ENCODE data around the gene EVC.

Gene EVC

DNA sequence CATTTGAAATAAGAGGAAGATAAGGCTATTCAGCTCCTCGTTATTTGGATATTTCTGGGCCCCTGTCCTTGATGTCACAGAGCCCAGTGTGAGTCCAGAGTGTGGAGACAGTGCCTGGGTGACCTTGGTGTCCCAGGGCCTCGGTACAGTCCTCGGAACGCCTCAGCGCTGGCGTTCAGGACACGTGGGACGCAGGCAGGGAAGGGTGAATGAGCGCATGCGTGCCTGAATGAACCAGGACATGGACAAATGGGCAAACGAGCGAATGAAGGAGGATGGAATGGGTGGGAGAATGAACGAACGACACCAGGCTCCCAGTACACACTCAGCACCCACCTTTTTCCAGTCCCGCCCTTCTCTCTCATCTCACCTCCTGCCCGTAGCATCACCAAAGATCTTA, 44.2 kb downstream of the EVC start:
- DNase-seq (ENCODE audit: low read depth in 2 of 2, low spot score in 1 of 2) = no peak

GRCh38 chr4:5755679-5756078, 44.7 kb downstream of the EVC start:
- DNase-seq (ENCODE audit: low read depth in 2 of 2, low spot score in 1 of 2) = no peak

DNA sequence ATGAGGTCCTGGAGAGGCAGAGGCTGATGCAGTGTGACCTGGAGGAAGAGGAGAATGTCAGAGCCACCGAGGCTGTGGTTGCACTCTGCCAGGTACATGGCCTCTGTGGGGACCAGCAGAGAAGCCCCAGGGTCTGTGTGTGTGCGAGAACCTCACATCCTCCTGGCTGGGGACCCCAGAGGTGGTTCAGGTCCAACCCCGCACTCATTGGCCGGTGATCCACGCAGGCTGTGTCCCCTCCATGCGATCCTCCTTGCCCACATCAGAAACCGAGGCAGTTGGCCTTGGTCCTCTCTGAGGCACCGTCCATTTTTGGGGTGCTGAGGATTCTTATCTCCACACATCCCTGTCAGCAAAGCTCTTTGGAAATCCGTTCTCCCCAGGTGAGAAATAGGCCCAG, 45.3 kb downstream of the EVC start:
- no peak for DNase-seq (ENCODE audit: low read depth in 2 of 2, low spot score in 1 of 2)

GRCh38 chr4:5757091-5757490, 46.1 kb downstream of the EVC start:
- no peak for DNase-seq (ENCODE audit: low read depth in 2 of 2, low spot score in 1 of 2)

GRCh38 chr4:5757536-5757935, 46.5 kb downstream of the EVC start:
- DNase-seq (ENCODE audit: low read depth in 2 of 2, low spot score in 1 of 2) = no peak

GRCh38 chr4:5757954-5758353, 47.0 kb downstream of the EVC start:
- no peak for DNase-seq (ENCODE audit: low read depth in 2 of 2, low spot score in 1 of 2)

- DNase-seq (ENCODE audit: low read depth in 2 of 2, low spot score in 1 of 2) = peak in 1 of 2 donors; percentile 7
Measured at GRCh38 chr4:5758741-5759140, 47.7 kb downstream of the EVC start.

DNA sequence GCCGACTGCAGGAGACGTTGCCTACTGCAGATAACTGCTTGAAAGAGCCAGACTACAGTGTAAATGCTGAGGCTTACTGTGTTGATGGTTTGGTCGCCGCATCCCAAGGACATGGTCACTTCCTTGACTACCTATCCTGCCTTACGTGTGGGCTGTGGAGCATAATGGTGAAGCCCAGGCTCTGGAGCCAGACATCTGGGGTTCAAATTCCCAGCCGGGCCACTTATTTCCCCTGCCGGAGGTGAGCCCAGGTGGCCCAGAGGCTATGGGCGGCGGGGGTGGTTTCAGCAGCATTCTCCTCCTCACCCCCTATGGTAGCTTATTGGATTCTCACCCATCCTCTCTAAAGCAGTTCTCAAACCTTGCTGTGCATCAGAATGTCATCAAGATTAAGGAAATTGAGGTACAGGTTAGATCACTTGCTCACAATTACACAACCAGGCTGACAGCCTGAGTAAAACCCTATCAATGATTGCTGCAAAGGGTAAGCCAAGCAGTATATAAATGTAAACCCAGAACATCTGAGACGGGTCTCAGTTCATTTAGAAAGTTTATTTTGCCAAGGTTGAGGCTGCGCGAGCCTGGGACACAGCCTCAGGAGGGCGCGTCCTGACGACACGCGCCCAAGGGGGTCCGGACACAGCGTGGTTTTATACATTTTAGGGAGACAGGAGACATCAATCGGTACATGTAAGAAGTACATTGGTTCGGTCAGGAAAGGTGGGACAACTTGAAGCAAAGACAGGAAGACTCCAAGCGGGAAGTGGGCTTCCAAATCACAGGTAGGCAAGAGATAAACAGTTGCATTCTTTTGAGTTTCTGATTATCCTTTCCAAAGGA, 48.5 kb downstream of the EVC start:
- no peak for DNase-seq (ENCODE audit: low read depth in 2 of 2, low spot score in 1 of 2)

GRCh38 chr4:5760246-5760645, 49.2 kb downstream of the EVC start:
- DNase-seq (ENCODE audit: low read depth in 2 of 2, low spot score in 1 of 2) = no peak

DNA sequence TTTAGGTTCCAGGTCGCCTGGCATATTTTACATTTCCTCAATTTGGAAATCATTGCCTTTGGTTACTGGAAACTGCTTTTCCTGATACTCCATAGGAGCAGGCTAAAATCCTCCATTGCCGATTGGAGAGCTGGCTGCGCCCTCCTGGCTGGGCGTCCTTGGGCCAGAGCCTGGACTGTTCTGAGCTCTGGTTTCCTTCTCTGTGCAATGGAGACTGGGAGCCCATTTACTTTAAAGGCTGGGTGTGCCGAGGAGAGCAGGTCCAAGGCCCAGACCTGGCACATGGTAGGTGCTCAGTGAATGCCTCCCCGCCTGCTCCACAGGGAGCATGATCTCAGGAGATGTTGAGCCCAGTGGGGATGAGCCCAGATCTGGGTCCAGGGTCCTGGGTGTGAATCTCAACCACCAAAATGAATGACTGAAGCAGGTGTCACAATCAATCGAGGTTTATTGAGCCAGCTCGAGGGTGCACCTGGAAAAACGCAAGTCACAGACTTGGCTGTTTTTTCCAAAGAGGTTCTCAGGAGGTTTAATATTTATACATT, 50.0 kb downstream of the EVC start:
- DNase-seq (ENCODE audit: low read depth in 2 of 2, low spot score in 1 of 2) = no peak

DNA sequence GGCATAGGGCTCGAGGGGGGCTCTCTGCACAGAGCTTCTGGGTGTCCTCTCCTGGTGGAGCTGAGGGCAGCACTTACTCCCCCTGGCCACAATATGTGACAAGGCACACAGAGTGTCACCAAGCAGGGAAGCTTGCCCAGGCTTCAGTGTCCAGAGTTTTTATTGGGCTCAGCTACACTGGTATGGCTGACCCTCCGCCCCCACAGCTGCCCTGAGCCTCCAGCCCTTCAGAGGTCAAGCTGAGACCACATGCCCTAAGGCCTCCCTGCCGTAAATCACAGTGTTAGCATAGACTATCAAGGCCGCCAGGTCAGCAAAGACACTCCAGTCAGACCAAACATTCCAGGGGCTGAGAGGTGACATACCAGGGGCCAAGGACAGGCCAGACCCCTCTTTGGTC, 59.0 kb downstream of the EVC start:
- DNase-seq (ENCODE audit: low read depth in 2 of 2, low spot score in 1 of 2) = no peak

DNA sequence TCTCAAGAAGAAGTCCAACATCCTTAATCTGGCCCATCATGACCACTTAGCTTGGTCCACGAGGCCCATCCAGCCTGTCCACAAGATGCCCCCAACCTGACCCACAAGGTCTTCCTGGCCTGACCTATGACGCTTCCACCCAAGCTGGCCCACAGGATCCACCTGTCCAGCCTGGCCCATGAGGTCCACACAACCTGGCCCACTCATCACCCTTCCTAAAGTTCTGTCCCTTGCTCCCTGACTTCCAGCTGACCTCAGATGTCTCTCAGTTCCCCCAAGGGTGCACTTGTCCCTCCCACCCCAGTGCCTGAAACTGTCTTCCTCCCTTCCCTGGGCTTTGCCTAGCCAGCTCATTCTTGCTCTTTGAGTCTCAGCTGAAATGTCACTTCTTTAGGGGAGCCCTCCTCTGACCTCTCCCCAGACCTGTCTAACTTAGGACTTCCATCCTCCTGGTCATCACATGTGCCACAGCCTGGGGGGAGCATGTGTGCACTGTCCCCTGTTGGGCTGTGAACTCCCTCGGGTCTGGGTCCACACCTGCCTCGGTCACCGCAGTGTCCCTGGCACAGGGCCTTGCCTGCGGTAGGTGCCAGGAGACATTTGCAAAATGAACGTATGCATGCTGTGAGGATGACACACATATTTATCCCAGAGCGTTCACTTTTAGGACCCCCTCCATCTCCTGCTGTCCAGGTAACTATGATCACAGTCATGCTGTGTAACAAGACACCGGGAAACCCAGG, 61.7 kb downstream of the EVC start:
- no peak for DNase-seq (ENCODE audit: low read depth in 2 of 2, low spot score in 1 of 2)

- no peak for DNase-seq (ENCODE audit: low read depth in 2 of 2, low spot score in 1 of 2)
Measured at GRCh38 chr4:5773271-5773555, 62.2 kb downstream of the EVC start.

DNA sequence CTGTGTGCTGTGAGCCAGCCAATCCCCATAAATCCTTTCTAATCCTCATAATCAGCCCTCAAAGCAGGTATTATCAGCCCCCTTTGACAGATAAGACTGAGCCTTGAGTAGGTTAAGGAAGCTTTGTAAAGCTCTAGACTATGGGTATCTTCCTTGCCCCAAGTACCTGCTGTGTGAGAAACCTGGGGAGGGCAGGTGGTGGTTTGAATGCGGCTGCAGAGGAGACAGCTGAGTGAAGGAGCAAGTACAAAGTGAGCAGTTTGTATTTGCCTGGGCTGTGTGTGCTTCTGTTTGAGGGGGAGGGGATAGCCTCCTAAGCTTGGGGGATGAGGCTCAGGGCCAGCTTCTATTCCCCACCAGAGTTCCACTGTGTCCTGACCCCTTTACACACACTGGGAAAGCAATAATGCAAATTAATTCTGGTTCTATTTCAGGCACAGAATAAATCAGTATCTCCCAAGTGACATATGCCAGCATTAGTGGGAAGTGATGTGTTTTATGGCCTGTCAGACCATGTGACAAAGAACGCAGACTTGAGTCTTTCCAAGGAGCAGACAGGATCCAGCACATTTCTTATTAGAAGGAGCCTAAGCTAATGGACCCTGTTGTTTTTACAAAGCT, 63.5 kb downstream of the EVC start:
- DNase-seq (ENCODE audit: low read depth in 2 of 2, low spot score in 1 of 2) = no peak

DNA sequence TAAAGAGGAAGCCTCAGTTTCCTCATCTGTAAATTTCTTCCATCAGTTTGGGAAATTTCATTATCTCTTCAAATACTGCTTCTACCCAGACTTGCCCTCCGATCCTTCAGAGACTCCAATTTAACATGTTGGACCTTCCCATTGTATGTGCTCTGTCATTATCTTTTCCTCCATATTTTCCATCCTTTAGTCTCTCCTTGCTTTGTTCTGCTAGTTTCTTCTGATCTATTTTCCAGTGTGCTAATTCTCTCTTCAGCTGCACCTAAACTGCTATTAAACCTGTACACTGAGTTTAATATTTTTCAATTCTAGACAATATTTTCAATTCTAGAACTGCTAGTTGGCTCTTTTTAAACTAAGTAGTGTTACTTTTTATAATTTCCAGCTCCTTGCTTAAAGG, 65.5 kb downstream of the EVC start:
- DNase-seq (ENCODE audit: low read depth in 2 of 2, low spot score in 1 of 2) = no peak

DNA sequence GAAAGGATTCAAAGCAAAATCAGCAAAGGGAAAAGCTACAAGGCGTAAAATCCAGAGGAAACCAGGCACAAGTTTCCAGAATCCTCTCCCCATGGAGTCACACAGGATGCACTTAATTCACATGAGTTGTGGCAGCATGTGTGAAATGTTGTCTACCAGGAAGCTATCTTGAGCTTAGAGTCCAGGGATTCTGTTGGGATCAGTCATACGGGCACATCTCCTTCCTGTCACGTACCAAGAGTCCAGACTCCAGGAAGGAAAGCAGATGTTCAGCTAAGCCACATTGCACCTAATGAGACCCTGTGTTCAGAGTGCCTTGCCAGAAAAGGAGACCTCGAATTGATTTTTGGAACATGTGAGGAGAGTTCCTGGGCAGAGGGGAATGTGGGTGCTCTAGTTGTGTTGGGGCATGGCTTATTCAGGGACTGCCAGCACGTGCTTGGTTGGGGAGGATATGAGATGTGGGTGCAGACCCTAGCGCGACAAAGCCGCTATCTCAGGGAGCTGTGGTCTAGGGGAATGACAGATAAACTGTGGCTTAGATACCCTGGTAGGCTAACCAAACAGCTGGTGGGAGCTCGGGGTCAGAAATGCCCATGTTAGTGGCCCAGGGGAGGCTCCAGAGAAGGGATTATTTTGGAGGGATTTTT, 70.0 kb downstream of the EVC start:
- DNase-seq (ENCODE audit: low read depth in 2 of 2, low spot score in 1 of 2) = no peak

GRCh38 chr4:5781691-5782090, 70.7 kb downstream of the EVC start:
- DNase-seq (ENCODE audit: low read depth in 2 of 2, low spot score in 1 of 2) = no peak

DNA sequence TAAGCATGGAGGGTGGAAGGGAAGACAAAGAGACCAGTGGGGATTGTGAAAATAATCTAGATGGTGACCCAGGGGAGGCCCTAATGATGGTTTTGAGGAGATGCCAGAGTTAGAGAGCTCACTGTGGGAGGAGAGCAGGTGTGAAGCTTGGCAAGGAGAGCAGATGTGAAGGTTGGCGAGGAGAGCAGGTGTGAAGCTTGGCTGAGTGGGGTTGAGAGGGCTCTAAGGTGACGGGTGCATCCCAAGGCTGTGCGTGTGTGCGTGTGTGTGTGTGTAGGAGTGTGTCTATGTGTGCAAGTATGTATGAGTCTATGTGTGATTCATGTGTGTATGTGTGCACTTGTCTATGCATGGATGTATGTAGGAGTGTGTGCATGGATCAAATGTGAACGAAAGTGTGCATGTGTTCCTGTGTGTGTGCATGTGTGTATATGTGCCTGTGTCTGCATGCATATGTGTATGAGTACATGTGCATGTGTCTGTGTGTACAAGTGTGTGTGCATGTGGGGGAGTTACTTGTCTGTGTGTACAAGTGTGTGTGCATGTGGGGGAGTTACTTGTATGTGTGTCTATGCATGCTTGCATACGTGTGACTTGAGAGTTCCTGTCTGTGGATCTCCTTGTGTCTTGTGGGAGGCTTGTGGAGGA, 72.0 kb downstream of the EVC start:
- DNase-seq (ENCODE audit: low read depth in 2 of 2, low spot score in 1 of 2) = no peak

- DNase-seq (ENCODE audit: low read depth in 2 of 2, low spot score in 1 of 2) = no peak
Measured at GRCh38 chr4:5783486-5783885, 72.5 kb downstream of the EVC start.

DNA sequence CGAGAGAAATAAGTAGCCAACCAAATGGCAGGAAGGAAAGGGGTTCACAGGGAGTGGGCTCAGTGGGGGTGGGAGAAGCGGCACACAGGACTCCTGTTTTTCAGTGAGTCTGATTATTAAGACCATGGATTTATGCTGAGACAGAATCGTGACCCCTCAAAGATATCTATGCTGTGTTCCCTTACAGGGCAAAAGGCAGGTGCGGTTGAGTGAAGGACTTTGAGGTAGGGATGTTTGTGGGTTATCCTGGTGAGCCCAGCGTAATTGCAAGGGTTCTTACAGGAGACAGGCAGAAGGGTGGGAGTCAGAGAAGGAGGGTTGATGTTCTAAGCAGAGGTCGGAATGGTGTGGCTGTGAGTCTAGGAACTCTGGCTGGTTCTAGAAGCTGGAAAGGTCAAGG, 73.0 kb downstream of the EVC start:
- DNase-seq (ENCODE audit: low read depth in 2 of 2, low spot score in 1 of 2) = no peak

GRCh38 chr4:5784960-5785611, 74.1 kb downstream of the EVC start:
- no peak for DNase-seq (ENCODE audit: low read depth in 2 of 2, low spot score in 1 of 2)
